Activated T-helper 1 cell treated with anti-CD3 and anti-CD28 coated beads, Interleukin-12 subunit alpha, Interleukin-12 subunit beta, Interleukin-2, Interleukin-4 antibody, amounts not matched to agents 30 ng/mL and 10 ng/mL and 1 ng/mL, durations not matched to agents 14 hours and 24 hours and 36 hours (primary cell): ENCODE data around the gene CMSS1. TPM values are rescaled to one million over a fixed set of nuclear protein-coding genes. Genes with fewer than 3 reads are reported as not detected.

Source experiments
- DNase-seq: peaks from one replicate; pipeline ENCODE4 v3.0.0; 2021; ENCODE audit warnings: low spot score
- H3K27ac Mint-ChIP-seq: one replicate; pipeline ENCODE4 v1.8.0; 2021; ENCODE audit warnings: mild to moderate bottlenecking, mixed read lengths
- H3K27me3 Mint-ChIP-seq: one replicate; pipeline ENCODE4 v1.8.0; 2022; ENCODE audit warnings: mild to moderate bottlenecking, moderate library complexity, mixed read lengths; ENCODE audit not compliant: insufficient read depth
- H3K36me3 Mint-ChIP-seq: one replicate; pipeline ENCODE4 v1.8.0; 2021; ENCODE audit warnings: low read depth, mixed read lengths
- H3K4me1 Mint-ChIP-seq: one replicate; pipeline ENCODE4 v1.8.0; 2021; ENCODE audit warnings: low read depth, mixed read lengths
- H3K4me3 Mint-ChIP-seq: one replicate; pipeline ENCODE4 v1.8.0; 2021; ENCODE audit warnings: mild to moderate bottlenecking, moderate library complexity, mixed read lengths
- H3K9me3 Mint-ChIP-seq: one replicate; pipeline ENCODE4 v1.8.0; 2021; ENCODE audit warnings: mixed read lengths
- intact Hi-C: fragments of 100-400 bp; cut with micrococcal nuclease; formaldehyde crosslinking; loops from one replicate; pipeline ENCODE4 v1.15.1; 2024
- total RNA-seq: library from RNA; stranded (reverse); gene quantifications from 2 replicates; pipeline ENCODE4 v1.2.3, GENCODE V29; 2022

Gene CMSS1
- total RNA-seq, 1 donor from 2014 or later = 108 TPM

GRCh38 chr3:100019719-100020118 lies 202.1 kb downstream of the CMSS1 start:
- DNase-seq = no peak
- Mint-ChIP-seq H3K27ac (no peak overlapping the region), H3K36me3 (no peaks in the 10 kb centered on the region), H3K9me3 (peaks cover 4% of the 10 kb centered on the region), H3K4me1 (no peaks in the 10 kb centered on the region), H3K27me3 (no peaks in the 10 kb centered on the region), H3K4me3 (no peak overlapping the region)
- intact Hi-C loops = no loop called here

GRCh38 chr3:100020876-100021644 lies 203.4 kb downstream of the CMSS1 start:
- no peaks in the 10 kb centered on the region for H3K9me3 Mint-ChIP-seq
- DNase-seq = no peak
- no peak overlapping the region for H3K4me3 Mint-ChIP-seq
- H3K27ac Mint-ChIP-seq = no peak overlapping the region
- intact Hi-C loops = no loop called here
- H3K27me3 Mint-ChIP-seq = no peaks in the 10 kb centered on the region
- no peaks in the 10 kb centered on the region for H3K4me1 Mint-ChIP-seq
- no peaks in the 10 kb centered on the region for H3K36me3 Mint-ChIP-seq

- Mint-ChIP-seq H3K4me1 (no peaks in the 10 kb centered on the region), H3K27ac (no peak overlapping the region), H3K9me3 (no peaks in the 10 kb centered on the region), H3K27me3 (no peaks in the 10 kb centered on the region), H3K4me3 (no peak overlapping the region), H3K36me3 (no peaks in the 10 kb centered on the region)
- DNase-seq = no peak
- intact Hi-C loops = no loop called here
Measured at GRCh38 chr3:100022506-100022905, 204.8 kb downstream of the CMSS1 start.

GRCh38 chr3:100023150-100023549 lies 205.5 kb downstream of the CMSS1 start:
- Mint-ChIP-seq H3K4me3 (no peak overlapping the region), H3K9me3 (no peaks in the 10 kb centered on the region), H3K27me3 (no peaks in the 10 kb centered on the region), H3K36me3 (no peaks in the 10 kb centered on the region), H3K27ac (no peak overlapping the region), H3K4me1 (no peaks in the 10 kb centered on the region)
- intact Hi-C loops = no loop called here
- DNase-seq = no peak

GRCh38 chr3:100023595-100023994 lies 205.9 kb downstream of the CMSS1 start:
- no peak overlapping the region for H3K27ac Mint-ChIP-seq
- no peak for DNase-seq
- no peaks in the 10 kb centered on the region for H3K4me1 Mint-ChIP-seq
- H3K9me3 Mint-ChIP-seq = no peaks in the 10 kb centered on the region
- intact Hi-C loops = no loop called here
- H3K27me3 Mint-ChIP-seq = no peaks in the 10 kb centered on the region
- no peak overlapping the region for H3K4me3 Mint-ChIP-seq
- no peaks in the 10 kb centered on the region for H3K36me3 Mint-ChIP-seq

- no peak overlapping the region for H3K4me3 Mint-ChIP-seq
- H3K27me3 Mint-ChIP-seq = no peaks in the 10 kb centered on the region
- DNase-seq = no peak
- H3K4me1 Mint-ChIP-seq = no peaks in the 10 kb centered on the region
- no peaks in the 10 kb centered on the region for H3K36me3 Mint-ChIP-seq
- no peaks in the 10 kb centered on the region for H3K9me3 Mint-ChIP-seq
- intact Hi-C loops = no loop called here
- no peak overlapping the region for H3K27ac Mint-ChIP-seq
Measured at GRCh38 chr3:100024520-100025303, 207.1 kb downstream of the CMSS1 start.

- no peak overlapping the region for H3K4me3 Mint-ChIP-seq
Measured at GRCh38 chr3:100027321-100027720, 209.7 kb downstream of the CMSS1 start.

GRCh38 chr3:100029052-100029451 lies 211.4 kb downstream of the CMSS1 start:
- Mint-ChIP-seq H3K4me3 (no peak overlapping the region), H3K36me3 (no peaks in the 10 kb centered on the region), H3K27ac (no peak overlapping the region), H3K4me1 (no peaks in the 10 kb centered on the region), H3K27me3 (no peaks in the 10 kb centered on the region), H3K9me3 (no peaks in the 10 kb centered on the region)
- DNase-seq = no peak
- intact Hi-C loops = no loop called here

More at GRCh38 chr3:100027321-100027720, 209.7 kb downstream of the CMSS1 start:
- H3K27me3 Mint-ChIP-seq = no peaks in the 10 kb centered on the region
- no peaks in the 10 kb centered on the region for H3K4me1 Mint-ChIP-seq
- no peaks in the 10 kb centered on the region for H3K36me3 Mint-ChIP-seq
- no peak overlapping the region for H3K27ac Mint-ChIP-seq
- no peak for DNase-seq
- no peaks in the 10 kb centered on the region for H3K9me3 Mint-ChIP-seq
- intact Hi-C loops = no loop called here

- Mint-ChIP-seq H3K27ac (no peak overlapping the region), H3K4me3 (no peak overlapping the region), H3K4me1 (no peaks in the 10 kb centered on the region), H3K36me3 (no peaks in the 10 kb centered on the region), H3K27me3 (no peaks in the 10 kb centered on the region), H3K9me3 (no peaks in the 10 kb centered on the region)
- no peak for DNase-seq
- intact Hi-C loops = no loop called here
Measured at GRCh38 chr3:100029689-100030088, 212.0 kb downstream of the CMSS1 start.

- Mint-ChIP-seq H3K4me3 (no peak overlapping the region), H3K4me1 (no peaks in the 10 kb centered on the region), H3K36me3 (no peaks in the 10 kb centered on the region), H3K27ac (no peak overlapping the region), H3K9me3 (no peaks in the 10 kb centered on the region), H3K27me3 (no peaks in the 10 kb centered on the region)
- no peak for DNase-seq
- intact Hi-C loops = no loop called here
Measured at GRCh38 chr3:100030346-100030745, 212.7 kb downstream of the CMSS1 start.

GRCh38 chr3:100030914-100031425 lies 213.3 kb downstream of the CMSS1 start:
- H3K27me3 Mint-ChIP-seq = no peaks in the 10 kb centered on the region
- DNase-seq = no peak
- H3K27ac Mint-ChIP-seq = no peak overlapping the region
- no peaks in the 10 kb centered on the region for H3K9me3 Mint-ChIP-seq
- no peaks in the 10 kb centered on the region for H3K36me3 Mint-ChIP-seq
- H3K4me3 Mint-ChIP-seq = no peak overlapping the region
- no peaks in the 10 kb centered on the region for H3K4me1 Mint-ChIP-seq
- intact Hi-C loops = no loop called here

- H3K9me3 Mint-ChIP-seq = no peaks in the 10 kb centered on the region
- intact Hi-C loops = no loop called here
- H3K27ac Mint-ChIP-seq = no peak overlapping the region
- H3K4me1 Mint-ChIP-seq = no peaks in the 10 kb centered on the region
- H3K27me3 Mint-ChIP-seq = no peaks in the 10 kb centered on the region
- no peak overlapping the region for H3K4me3 Mint-ChIP-seq
- DNase-seq = no peak
- no peaks in the 10 kb centered on the region for H3K36me3 Mint-ChIP-seq
Measured at GRCh38 chr3:100032243-100032642, 214.6 kb downstream of the CMSS1 start.

- no peaks in the 10 kb centered on the region for H3K9me3 Mint-ChIP-seq
- H3K36me3 Mint-ChIP-seq = no peaks in the 10 kb centered on the region
- intact Hi-C loops = no loop called here
- H3K4me1 Mint-ChIP-seq = no peaks in the 10 kb centered on the region
- DNase-seq = no peak
- H3K27ac Mint-ChIP-seq = no peak overlapping the region
- no peaks in the 10 kb centered on the region for H3K27me3 Mint-ChIP-seq
- H3K4me3 Mint-ChIP-seq = no peak overlapping the region
Measured at GRCh38 chr3:100033184-100033583, 215.5 kb downstream of the CMSS1 start.
